Omental fat pad (tissue), 4 donors: ENCODE data around the gene ALG9. TPM values are rescaled to one million over a fixed set of nuclear protein-coding genes. Genes with fewer than 3 reads are reported as not detected.

Experiments used
- ATAC-seq: fragments of 150-250 bp; one replicate; pipeline ENCODE4 v1.9.1; 2016; ENCODE audit warnings: mild to moderate bottlenecking, moderate library complexity; ENCODE audit not compliant: low FRiP score
- DNase-seq: peaks from one replicate; pipeline ENCODE4 v3.0.0-alpha.2; 2019; ENCODE audit warnings: low spot score
- CTCF ChIP-seq, 3 donors: fragments of 450-650 bp; IDR thresholded peaks; one replicate each; pipeline ENCODE4 v1.5.1; 2016 to 2017; ENCODE audit warnings: antibody characterized with exemption in 3 of 3, mild to moderate bottlenecking in 3 of 3, moderate library complexity in 2 of 3
- total RNA-seq, 4 donors: library from RNA; depleted of rRNA; stranded (reverse); fragments of >200 nt; gene quantifications; one replicate each; pipeline ENCODE4 v1.1.0, GENCODE V29; 2016

The ALG9 gene
- total RNA-seq, 4 donors from 2014 or later, result 21.0 to 168 (median 34.7) TPM

DNA sequence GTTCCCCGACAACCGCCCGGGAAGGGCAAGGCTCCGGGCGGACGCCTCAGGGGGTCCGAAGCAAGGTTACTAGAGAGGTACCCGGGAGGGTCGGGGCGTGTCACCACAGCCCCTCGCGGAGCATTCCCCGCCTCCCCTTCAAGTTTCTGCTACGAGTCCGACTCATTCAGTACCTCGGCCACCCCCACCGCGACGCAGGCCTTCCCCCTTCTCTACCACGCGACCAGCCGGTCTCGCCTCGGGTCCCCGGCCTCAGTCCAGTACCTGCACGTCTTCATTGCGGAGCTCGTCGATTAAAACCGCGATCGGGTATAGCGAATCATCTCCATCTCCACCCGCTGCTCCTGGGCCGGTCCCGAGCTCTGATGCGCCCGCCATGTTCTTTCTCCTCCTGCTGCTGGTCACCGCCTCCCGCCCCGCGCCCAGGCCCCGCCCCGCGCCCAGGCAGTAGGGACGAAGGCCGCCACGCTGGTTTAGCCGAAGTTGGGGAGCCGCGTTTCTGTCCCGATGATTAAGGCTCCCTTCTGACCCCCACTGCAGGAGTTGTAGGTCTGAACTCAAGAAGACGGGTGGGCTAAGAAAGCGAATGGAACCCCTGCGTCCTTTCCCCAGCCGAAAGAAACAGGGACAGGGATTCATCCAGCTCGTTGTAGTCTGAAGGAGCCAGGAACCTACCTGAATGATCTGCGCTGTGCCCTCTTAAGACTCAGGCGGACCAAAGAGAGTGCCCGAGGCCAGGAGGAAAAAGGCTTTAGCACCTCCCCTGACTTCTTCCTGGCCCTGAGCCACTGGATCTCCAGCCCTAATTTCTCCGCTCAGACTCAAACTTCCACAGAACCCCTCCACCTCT lies 105.2 kb downstream of the ALG9 start, which contains the start of gene PPP2R1B:
Gene PPP2R1B, minus strand, starts transcription at position 406 of the 850 bp plus-strand sequence. Its CDS starts 28 bp downstream, at position 378.
- peak; percentile 94 for ATAC-seq
- no peak for TF ChIP-seq CTCF (IDR thresholded peaks at IDR 0.05)
- DNase-seq, result peak; percentile 54

GRCh38 chr11:111765320-111765983 lies 105.9 kb downstream of the ALG9 start:
- ATAC-seq (no peak), DNase-seq (no peak)
- TF ChIP-seq CTCF (IDR thresholded peaks at IDR 0.05), result no peak

- ATAC-seq (no peak), DNase-seq (no peak)
- TF ChIP-seq CTCF (IDR thresholded peaks at IDR 0.05), result no peak
These were observed 106.8 kb downstream of the ALG9 start for GRCh38 chr11:111764621-111765020.

DNA sequence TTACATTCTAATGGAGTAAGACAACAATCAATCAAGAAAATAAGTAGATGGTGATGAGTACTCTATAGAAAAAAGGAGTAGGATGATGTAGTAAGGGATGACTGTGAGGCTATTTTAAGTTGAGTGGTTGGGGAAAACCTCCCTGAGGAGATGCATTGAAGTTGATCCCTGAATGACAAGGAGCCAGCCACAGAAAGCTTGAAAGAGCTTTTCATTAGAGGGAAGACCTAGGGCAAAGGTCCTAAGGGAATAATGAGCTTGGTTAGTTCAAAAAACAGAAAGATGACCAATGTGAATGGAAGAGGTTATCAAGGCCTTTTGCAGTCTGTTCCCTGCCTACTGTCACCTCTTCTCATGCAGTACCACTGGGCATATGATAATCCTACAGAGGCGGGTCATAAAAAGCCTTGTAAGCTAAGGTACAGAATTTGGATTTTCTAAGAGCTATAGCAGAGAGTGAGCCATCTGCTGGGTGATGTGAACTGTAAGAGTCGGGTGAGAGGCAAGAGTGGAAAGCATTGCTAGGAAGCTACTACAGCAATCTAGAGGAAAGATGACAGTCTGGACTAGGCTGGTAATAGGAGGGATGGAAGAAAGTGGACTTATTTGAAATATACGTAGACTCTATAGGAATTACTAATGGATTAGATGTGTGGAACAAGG lies 108.3 kb downstream of the ALG9 start:
- TF ChIP-seq CTCF (IDR thresholded peaks at IDR 0.05), result no peak
- DNase-seq (no peak), ATAC-seq (no peak)

GRCh38 chr11:111762526-111762925 lies 108.9 kb downstream of the ALG9 start:
- no peak for TF ChIP-seq CTCF (IDR thresholded peaks at IDR 0.05)
- ATAC-seq (no peak), DNase-seq (no peak)

- TF ChIP-seq CTCF (IDR thresholded peaks at IDR 0.05), result no peak
- ATAC-seq, result no peak
- no peak for DNase-seq
These were observed 110.3 kb downstream of the ALG9 start for GRCh38 chr11:111761036-111761435.
